Measurements from ENCODE around the gene SLC39A11.

Gene SLC39A11

DNA sequence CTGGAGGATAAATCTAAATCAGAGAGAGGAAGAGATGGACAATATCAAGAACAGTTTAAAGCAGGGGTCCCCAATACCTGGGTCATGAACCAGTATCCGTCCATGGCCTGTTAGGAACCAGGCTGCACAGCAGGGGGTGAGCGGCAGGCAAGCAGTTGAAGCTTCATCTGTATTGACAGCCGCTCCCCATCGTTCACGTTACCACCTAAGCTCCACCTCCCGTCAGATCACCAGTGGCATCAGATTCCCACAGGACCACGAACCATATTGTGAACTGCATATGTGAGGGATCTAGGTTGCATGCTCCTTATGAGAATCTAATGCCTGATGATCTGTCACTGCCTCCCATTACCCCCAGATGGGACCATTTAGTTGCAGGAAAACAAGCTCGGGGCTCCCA, 226.5 kb downstream of the SLC39A11 start:
- ATAC-seq = no peak
- TF ChIP-seq BACH2 (CRISPR knock-in tag; IDR thresholded peaks at IDR 0.05; ENCODE audit: borderline replicate concordance) (no peak), ZNF70 (CRISPR knock-in tag; IDR thresholded peaks at IDR 0.05) (no peak), ARNTL (CRISPR knock-in tag; IDR thresholded peaks at IDR 0.05; ENCODE audit: borderline replicate concordance, low read depth) (no peak), ZNF565 (CRISPR knock-in tag; conservative IDR thresholded peaks at IDR 0.05; ENCODE audit: low read depth) (no peak)
- TF ChIP-seq, protein P1, sequence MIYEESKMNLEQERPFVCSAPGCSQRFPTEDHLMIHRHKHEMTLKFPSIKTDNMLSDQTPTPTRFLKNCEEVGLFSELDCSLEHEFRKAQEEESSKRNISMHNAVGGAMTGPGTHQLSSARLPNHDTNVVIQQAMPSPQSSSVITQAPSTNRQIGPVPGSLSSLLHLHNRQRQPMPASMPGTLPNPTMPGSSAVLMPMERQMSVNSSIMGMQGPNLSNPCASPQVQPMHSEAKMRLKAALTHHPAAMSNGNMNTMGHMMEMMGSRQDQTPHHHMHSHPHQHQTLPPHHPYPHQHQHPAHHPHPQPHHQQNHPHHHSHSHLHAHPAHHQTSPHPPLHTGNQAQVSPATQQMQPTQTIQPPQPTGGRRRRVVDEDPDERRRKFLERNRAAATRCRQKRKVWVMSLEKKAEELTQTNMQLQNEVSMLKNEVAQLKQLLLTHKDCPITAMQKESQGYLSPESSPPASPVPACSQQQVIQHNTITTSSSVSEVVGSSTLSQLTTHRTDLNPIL (CRISPR knock-in tag; IDR thresholded peaks at IDR 0.05; ENCODE audit: low read depth) = no peak

DNA sequence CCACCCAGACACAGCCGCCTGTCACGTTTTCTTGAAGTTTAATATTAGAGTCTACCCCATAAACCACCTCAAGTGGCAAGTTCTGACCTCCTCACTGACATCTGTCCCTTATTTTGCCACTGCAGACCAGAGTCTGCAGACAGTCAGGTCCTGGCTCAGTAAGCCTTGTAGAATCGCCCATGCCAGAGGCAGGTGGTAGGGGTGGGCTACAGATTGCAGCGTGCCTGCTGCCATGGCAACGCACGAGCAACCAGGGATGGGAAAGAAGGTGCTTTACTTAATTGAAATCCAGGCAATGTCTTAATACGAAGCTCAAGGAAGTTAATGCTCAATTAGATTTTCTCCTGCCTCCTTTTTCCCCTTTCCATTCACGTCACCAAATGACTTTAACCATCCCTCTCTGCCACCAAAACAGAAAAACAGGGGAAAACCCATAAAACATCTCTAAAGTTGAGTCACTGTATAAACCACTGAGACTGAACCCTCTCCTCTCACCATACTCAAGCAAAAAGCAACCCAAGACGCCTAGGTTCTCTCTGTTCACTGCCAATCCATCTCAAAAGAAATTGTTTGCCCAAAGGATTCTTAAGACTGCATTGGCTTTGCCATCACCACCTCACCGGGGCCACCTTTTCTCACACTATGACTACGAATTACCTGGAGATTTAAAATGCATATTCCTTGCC, 228.8 kb downstream of the SLC39A11 start:
- no peak for ATAC-seq

More for the DNA sequence above, 228.8 kb downstream of the SLC39A11 start:
- no peak for TF ChIP-seq CSDC2 (CRISPR knock-in tag; IDR thresholded peaks at IDR 0.05)
- TF ChIP-seq POU6F1 (CRISPR knock-in tag; IDR thresholded peaks at IDR 0.05; ENCODE audit: borderline replicate concordance, low read depth) = no peak
- TF ChIP-seq, protein P2, sequence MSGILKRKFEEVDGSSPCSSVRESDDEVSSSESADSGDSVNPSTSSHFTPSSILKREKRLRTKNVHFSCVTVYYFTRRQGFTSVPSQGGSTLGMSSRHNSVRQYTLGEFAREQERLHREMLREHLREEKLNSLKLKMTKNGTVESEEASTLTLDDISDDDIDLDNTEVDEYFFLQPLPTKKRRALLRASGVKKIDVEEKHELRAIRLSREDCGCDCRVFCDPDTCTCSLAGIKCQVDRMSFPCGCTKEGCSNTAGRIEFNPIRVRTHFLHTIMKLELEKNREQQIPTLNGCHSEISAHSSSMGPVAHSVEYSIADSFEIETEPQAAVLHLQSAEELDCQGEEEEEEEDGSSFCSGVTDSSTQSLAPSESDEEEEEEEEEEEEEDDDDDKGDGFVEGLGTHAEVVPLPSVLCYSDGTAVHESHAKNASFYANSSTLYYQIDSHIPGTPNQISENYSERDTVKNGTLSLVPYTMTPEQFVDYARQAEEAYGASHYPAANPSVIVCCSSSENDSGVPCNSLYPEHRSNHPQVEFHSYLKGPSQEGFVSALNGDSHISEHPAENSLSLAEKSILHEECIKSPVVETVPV (CRISPR knock-in tag; IDR thresholded peaks at IDR 0.05) = no peak
- no peak for TF ChIP-seq ZNF70 (CRISPR knock-in tag; IDR thresholded peaks at IDR 0.05)
- no peak for TF ChIP-seq ZFP3 (CRISPR knock-in tag; IDR thresholded peaks at IDR 0.05)
- TF ChIP-seq OSR1 (CRISPR knock-in tag; IDR thresholded peaks at IDR 0.05) = no peak
- TF ChIP-seq TOX (CRISPR knock-in tag; IDR thresholded peaks at IDR 0.05; ENCODE audit: borderline replicate concordance) = no peak
- TF ChIP-seq ESRRG (CRISPR knock-in tag; IDR thresholded peaks at IDR 0.05) = no peak
- no peak for TF ChIP-seq PATZ1 (CRISPR knock-in tag; IDR thresholded peaks at IDR 0.05; ENCODE audit: borderline replicate concordance)
- TF ChIP-seq PPARA (CRISPR knock-in tag; IDR thresholded peaks at IDR 0.05; ENCODE audit: borderline replicate concordance) = no peak
- no peak for TF ChIP-seq ZNF8 (CRISPR knock-in tag; IDR thresholded peaks at IDR 0.05)
- TF ChIP-seq TSHZ2 (CRISPR knock-in tag; IDR thresholded peaks at IDR 0.05) = no peak

Data from SK-N-SH treated with all-trans-retinoic acid at 6 μM for 48 hours (cell line).